ENCODE data around the gene PTPRM. TPM values are rescaled to one million over a fixed set of nuclear protein-coding genes. Genes with fewer than 3 reads are reported as not detected.

PTPRM gene
- total RNA-seq, 1 experiment from 2014 or later = 6.2 TPM

DNA sequence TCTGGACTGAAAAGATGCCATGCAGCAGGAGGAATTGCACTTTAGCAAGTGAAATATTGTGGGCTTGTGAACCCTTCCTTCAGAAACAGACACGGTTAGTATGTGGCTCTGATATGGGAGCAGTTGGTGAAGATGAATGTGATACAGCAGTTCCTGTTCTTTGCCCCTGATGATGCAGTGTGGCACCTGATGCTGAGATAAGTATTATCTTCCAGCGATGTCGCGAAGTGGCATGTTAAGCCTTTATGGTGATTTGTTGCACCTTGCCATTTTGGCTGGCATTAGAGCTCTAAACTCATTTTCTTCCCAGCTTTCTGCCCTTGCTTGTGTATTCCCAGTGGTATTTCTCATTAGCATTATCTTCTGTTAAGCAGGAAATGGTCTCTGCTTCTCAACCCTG lies 600.6 kb downstream of the PTPRM start:
- Histone ChIP-seq H3K79me1 (ENCODE audit: insufficient read depth, low read depth, low read length, poor library complexity, severe bottlenecking) (no peaks in the 10 kb centered on the region), H3K14ac (ENCODE audit: insufficient read depth, low read length) (no peak overlapping the region), H3K27ac (ENCODE audit: insufficient read length, low read depth, low read length) (no peak overlapping the region), H3K9ac (ENCODE audit: extremely low read depth, insufficient read length, low read length) (no peak overlapping the region), H3K23ac (ENCODE audit: insufficient read length, low read depth, low read length) (no peak overlapping the region), H4K8ac (replicated peaks; ENCODE audit: insufficient read length, low read depth, low read length) (no peak overlapping the region), H3K23me2 (ENCODE audit: insufficient read length, low read depth, low read length, poor library complexity, severe bottlenecking) (no peaks in the 10 kb centered on the region), H4K20me1 (ENCODE audit: control insufficient read depth, insufficient read depth, insufficient read length) (no peaks in the 10 kb centered on the region), H2AFZ (ENCODE audit: low read length) (no peak overlapping the region), H3K56ac (ENCODE audit: insufficient read length, low read depth, low read length) (no peak overlapping the region), H4K91ac (ENCODE audit: insufficient read length, low read depth, low read length) (no peak overlapping the region), H3K4me2 (ENCODE audit: insufficient read depth, insufficient read length, low read length) (no peak overlapping the region), H3K9me3 (ENCODE audit: control insufficient read depth, low read depth, low read length) (no peaks in the 10 kb centered on the region), H2BK5ac (ENCODE audit: insufficient read length, low read length) (no peak overlapping the region), H2AK5ac (ENCODE audit: insufficient read length, low read length) (no peak overlapping the region), H4K5ac (ENCODE audit: insufficient read length, low read depth, low read length) (no peak overlapping the region), H3T11ph (ENCODE audit: low read length) (no peak overlapping the region), H2BK12ac (ENCODE audit: insufficient read length, low read depth, low read length) (no peak overlapping the region), H3K27me3 (ENCODE audit: insufficient read depth, low read length) (no peaks in the 10 kb centered on the region), H2BK15ac (ENCODE audit: low read depth, low read length) (no peak overlapping the region), H2BK20ac (ENCODE audit: low read depth, low read length, poor library complexity, severe bottlenecking) (no peak overlapping the region), H3K79me2 (ENCODE audit: insufficient read depth, low read length) (no peaks in the 10 kb centered on the region), H2BK120ac (ENCODE audit: low read depth, low read length, poor library complexity, severe bottlenecking) (no peak overlapping the region), H3K4ac (ENCODE audit: low read depth, low read length) (no peak overlapping the region), H3K18ac (ENCODE audit: insufficient read length, low read depth, low read length) (no peak overlapping the region), H3K4me1 (ENCODE audit: insufficient read depth, low read length) (no peaks in the 10 kb centered on the region)
- Mint-ChIP-seq H3K4me3 (no peak overlapping the region), H3K9me3 (no peaks in the 10 kb centered on the region), H3K4me1 (peaks cover 0 to 5% of the 10 kb centered on the region in 2 experiments; a peak in 2 of 4 replicates), H3K27ac (no peak overlapping the region; a peak in 1 of 7 replicates), H3K27me3 (ENCODE audit: low read depth) (no peaks in the 10 kb centered on the region), H3K36me3 (ENCODE audit: insufficient read depth in 1 of 3, low read depth in 3 of 3) (no peaks in the 10 kb centered on the region)
- no peak for DNase-seq
- TF ChIP-seq, protein P1, sequence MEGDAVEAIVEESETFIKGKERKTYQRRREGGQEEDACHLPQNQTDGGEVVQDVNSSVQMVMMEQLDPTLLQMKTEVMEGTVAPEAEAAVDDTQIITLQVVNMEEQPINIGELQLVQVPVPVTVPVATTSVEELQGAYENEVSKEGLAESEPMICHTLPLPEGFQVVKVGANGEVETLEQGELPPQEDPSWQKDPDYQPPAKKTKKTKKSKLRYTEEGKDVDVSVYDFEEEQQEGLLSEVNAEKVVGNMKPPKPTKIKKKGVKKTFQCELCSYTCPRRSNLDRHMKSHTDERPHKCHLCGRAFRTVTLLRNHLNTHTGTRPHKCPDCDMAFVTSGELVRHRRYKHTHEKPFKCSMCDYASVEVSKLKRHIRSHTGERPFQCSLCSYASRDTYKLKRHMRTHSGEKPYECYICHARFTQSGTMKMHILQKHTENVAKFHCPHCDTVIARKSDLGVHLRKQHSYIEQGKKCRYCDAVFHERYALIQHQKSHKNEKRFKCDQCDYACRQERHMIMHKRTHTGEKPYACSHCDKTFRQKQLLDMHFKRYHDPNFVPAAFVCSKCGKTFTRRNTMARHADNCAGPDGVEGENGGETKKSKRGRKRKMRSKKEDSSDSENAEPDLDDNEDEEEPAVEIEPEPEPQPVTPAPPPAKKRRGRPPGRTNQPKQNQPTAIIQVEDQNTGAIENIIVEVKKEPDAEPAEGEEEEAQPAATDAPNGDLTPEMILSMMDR (conservative IDR thresholded peaks at IDR 0.05) = no peak
- no CpG with 5 or more reads among the region's 4 CpGs for WGBS (ENCODE audit: extremely low coverage, insufficient read length, low lambda C conversion rate)
